Tongue (tissue), 2 donors: ENCODE results near the gene NUP210. TPM values are rescaled to one million over a fixed set of nuclear protein-coding genes. Genes with fewer than 3 reads are reported as not detected.

Experiments
- DNase-seq: peaks from one replicate; pipeline ENCODE4 v3.0.0-alpha.2; 2015
- total RNA-seq: library from RNA; depleted of rRNA; stranded (reverse); fragments of >200 nt; gene quantifications from one replicate; pipeline ENCODE4 v1.2.3, GENCODE V29; 2014

NUP210 gene
- total RNA-seq, 1 donor from 2014 or later = 13.6 TPM

GRCh38 chr3:13319564-13320220, 100.4 kb downstream of the NUP210 start:
- DNase-seq = no peak

GRCh38 chr3:13318626-13319470, 101.3 kb downstream of the NUP210 start:
- DNase-seq = no peak

- DNase-seq = no peak
Measured at GRCh38 chr3:13317596-13318320, 102.4 kb downstream of the NUP210 start.

- no peak for DNase-seq
Measured at GRCh38 chr3:13316603-13317002, 103.5 kb downstream of the NUP210 start.

GRCh38 chr3:13314877-13315276, 105.2 kb downstream of the NUP210 start:
- no peak for DNase-seq

GRCh38 chr3:13313813-13314212, 106.3 kb downstream of the NUP210 start:
- DNase-seq = no peak

GRCh38 chr3:13309004-13309403, 111.1 kb downstream of the NUP210 start:
- DNase-seq = no peak

- peak; percentile 40 for DNase-seq
Measured at GRCh38 chr3:13308380-13308801, 111.7 kb downstream of the NUP210 start.

- DNase-seq = no peak
Measured at GRCh38 chr3:13307041-13307440, 113.1 kb downstream of the NUP210 start.

GRCh38 chr3:13305623-13306022, 114.5 kb downstream of the NUP210 start:
- DNase-seq = no peak

GRCh38 chr3:13303410-13303809, 116.7 kb downstream of the NUP210 start:
- no peak for DNase-seq

GRCh38 chr3:13301286-13301987, 118.7 kb downstream of the NUP210 start:
- no peak for DNase-seq

- no peak for DNase-seq
Measured at GRCh38 chr3:13300546-13301285, 119.4 kb downstream of the NUP210 start.

- DNase-seq = no peak
Measured at GRCh38 chr3:13299531-13300155, 120.5 kb downstream of the NUP210 start.

- no peak for DNase-seq
Measured at GRCh38 chr3:13296662-13297061, 123.5 kb downstream of the NUP210 start.

GRCh38 chr3:13294442-13295351, 125.4 kb downstream of the NUP210 start:
- DNase-seq = no peak

- no peak for DNase-seq
Measured at GRCh38 chr3:13292375-13292774, 127.7 kb downstream of the NUP210 start.

GRCh38 chr3:13290941-13291340, 129.2 kb downstream of the NUP210 start:
- DNase-seq = no peak

GRCh38 chr3:13289771-13290285, 130.3 kb downstream of the NUP210 start:
- DNase-seq = no peak
